IMR-90 (cell line): Measurements from ENCODE around the gene ELL.

Experiments
- CTCF ChIP-seq: conservative IDR thresholded peaks from 2 replicates; pipeline ENCODE4 v1.5.1; 2012; ENCODE audit warnings: mild to moderate bottlenecking, low read depth, low read length, improper control_type of control experiment
- FOS ChIP-seq: fragments of 150-350 bp; IDR thresholded peaks from 2 replicates; pipeline ENCODE4 v1.6.1; 2016; ENCODE audit warnings: low read depth, low read length
- MAFK ChIP-seq: IDR thresholded peaks from 2 replicates; pipeline ENCODE4 v1.6.1; 2012; ENCODE audit warnings: low read depth, low read length, improper control_type of control experiment
- POLR2A ChIP-seq: IDR thresholded peaks from 2 replicates; pipeline ENCODE4 v1.6.1; 2012; ENCODE audit warnings: mild to moderate bottlenecking, low read depth, low read length
- RAD21 ChIP-seq: IDR thresholded peaks from 2 replicates; pipeline ENCODE4 v1.6.1; 2012; ENCODE audit warnings: low read length, improper control_type of control experiment
- USF2 ChIP-seq: fragments of 150-350 bp; IDR thresholded peaks from 2 replicates; pipeline ENCODE4 v1.6.1; 2017; ENCODE audit warnings: mild to moderate bottlenecking, antibody characterized with exemption, low read length, low read depth

- TF ChIP-seq CTCF (no peak), RAD21 (no peak), POLR2A (no peak), FOS (no peak), USF2 (no peak), MAFK (no peak)
Measured at GRCh38 chr19:18422530-18423191, 99.2 kb downstream of the ELL start.
